Iris pigment epithelial cell (primary cell): Measurements from ENCODE around the gene CKAP5.
"Not testable (repeated sequence)": the region's sequence is repeated elsewhere in the genome, so short reads cannot be mapped to it uniquely, and the experiment has no call there.

ENCODE experiments used
- DNase-seq: peaks from one replicate; pipeline ENCODE4 v3.0.0-alpha.2; 2011; ENCODE audit warnings: low read depth

The CKAP5 gene

DNA sequence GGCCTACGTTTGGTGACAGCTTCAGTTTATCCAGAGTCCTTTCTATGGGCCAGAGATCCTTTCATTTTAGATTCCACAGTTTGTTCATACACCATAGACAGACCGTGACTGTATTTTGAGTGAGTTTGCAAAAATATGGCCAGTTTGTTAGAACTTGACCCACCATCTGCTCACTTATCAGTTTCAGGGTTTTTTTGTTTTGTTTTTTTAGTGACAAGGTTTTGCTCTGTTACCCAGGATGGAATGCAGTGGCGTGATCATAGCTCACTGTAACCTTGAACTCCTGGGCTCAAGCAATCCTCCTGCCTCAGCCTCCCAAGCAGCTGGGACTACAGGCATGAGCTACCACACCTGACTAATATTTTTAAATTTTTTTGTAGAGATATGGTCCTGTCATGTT is 9.1 kb upstream of the CKAP5 start:
- DNase-seq, result peak; percentile 18

DNA sequence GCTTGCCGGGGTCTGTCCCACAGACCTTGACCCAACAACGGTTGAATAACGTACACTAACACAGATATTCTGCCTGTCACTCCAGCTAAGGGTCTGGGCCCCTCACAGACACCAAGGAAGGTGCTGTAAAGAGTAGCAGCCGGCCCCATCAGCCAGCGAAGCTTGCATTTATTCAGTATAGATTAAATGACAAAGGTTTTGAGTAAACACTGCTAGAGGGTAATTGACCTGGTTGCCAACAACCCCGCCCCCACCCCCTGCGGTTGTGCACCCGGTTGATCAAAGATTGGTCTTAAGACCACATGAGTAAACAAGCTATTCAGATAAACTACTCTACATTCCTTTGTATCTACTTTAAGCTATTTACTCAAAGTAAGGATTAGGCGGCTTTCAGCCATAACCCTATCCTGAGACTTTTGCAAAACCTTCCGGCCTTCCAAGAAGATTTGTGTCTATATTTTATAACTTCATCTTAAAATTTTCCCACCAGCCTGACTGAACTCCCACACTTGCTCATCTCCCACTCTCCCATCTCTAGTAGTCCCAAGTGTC is 4.8 kb upstream of the CKAP5 start:
- DNase-seq, result no peak

DNA sequence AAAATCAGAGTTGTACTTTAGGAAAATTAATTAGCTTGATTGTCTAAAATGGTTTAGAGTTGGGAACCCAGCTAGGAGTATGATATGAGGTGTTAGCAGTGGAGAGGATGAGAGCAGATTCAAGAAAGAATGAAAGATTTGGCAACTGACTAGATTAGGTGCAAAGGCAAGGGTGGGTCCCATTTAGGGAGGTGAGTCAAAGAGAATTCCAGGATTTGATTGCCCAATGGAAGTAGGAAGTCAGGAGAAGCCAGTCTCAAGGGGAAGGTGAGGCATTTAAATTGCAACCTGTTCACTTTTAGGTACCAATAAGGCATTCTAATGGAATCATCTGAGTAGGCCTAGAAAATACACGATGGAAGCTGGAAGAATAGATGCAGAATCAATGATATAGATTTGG is 3.6 kb upstream of the CKAP5 start:
- no peak for DNase-seq

DNA sequence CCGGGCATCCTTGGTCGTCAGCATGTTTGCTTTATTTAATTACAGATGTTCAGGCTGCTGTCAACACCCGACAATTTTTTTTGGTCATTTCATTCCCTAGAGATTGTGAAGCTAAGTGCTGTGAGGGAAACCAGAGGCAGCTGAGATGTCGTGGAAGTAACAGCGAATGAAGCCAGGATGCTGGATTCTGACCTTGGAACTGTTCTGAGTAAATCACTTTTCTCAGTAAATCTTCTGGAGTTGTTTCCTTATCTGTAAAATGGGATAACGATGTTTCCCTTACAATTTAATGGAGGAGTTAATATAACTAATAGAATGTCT is 390 bp upstream of the CKAP5 start:
- DNase-seq, result no peak

DNA sequence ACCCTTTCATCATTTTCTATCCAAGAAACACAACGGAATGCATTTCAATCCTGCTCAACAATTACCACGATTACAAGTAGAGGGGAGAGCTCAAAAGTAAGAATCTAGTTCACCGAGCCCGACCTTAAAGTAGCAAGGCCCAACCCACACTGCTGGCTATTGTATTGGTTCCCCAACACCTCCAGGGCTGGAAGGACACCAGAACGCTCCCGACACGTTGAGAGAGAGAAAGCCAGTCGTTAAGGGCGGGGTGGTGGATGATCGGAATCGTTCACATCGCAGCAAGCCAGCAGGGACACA is 690 bp downstream of the CKAP5 start:
- no peak for DNase-seq

DNA sequence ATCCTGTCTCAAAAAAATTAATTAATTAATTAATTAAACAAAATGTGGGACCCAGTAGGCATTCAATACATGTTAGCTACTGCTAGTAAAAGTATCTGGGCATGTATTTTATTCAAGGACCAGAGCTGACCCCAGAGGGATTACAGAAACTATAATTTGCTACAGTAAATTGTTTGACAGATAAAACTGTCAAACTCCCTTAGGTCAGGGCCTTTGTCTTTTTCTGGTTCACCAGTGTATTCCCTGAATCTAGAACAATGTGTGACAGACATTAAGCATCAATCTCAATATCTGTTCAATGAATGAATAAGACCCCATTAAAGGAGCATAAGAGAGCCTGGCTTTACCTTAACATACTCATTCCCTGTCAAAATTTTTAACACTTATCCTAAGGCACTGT is 6.0 kb downstream of the CKAP5 start:
- no peak for DNase-seq

DNA sequence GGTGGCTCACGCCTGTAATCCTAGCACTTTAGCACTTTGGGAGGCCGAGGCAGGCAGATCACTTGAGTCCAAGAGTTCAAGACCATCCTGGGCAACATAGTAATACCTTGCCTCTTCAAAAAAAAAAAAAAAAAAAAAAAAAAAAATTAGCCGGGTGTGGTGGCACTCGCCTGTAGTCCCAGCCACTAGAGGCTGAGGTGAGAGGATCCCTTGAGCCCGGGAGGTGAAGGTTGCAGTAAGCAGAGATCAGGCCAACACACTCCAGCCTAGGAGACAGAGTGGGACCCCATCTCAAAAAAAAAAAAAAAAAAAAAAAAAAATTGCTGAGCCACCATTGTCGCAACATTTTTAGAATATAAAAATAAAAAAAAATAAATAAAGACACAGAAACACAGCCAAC is 7.6 kb downstream of the CKAP5 start:
- no peak for DNase-seq

DNA sequence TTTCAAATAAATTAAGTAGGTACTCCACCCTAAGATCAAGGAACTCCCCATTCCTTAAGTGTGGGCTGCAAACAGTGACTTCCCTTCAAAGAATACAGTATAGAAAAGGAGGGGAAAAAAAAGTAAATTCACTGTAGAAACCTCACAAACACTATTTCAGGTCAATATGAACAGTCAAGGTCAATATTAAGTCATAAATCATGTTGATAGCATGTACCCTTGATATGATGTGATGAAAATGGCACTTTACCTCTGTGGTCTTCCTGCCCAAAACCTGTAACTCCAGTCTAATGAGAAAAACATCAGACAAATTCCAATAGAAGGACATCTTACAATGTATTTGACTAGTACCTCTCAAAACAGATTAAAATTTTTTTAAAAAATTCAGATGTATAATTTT is 8.2 kb downstream of the CKAP5 start:
- DNase-seq, result no peak

DNA sequence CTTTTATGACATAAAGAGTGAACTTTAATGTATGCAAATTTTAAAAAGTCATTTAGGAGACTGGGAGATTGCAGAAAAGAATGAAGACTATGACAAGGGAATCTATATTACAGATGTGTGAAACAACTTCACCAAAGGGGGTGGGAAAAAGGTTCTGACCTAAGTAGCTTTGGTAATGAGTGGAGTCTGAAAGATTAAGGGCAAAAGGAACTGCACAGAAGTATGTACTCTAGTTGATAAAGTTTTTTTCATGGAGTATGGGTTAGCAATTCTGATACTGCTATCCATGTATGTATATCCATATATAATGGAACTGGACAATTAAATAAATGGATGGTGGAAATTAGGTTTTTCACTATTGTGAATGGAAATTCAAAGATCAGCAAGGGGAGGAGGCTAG is 9.2 kb downstream of the CKAP5 start:
- DNase-seq, result no peak

DNA sequence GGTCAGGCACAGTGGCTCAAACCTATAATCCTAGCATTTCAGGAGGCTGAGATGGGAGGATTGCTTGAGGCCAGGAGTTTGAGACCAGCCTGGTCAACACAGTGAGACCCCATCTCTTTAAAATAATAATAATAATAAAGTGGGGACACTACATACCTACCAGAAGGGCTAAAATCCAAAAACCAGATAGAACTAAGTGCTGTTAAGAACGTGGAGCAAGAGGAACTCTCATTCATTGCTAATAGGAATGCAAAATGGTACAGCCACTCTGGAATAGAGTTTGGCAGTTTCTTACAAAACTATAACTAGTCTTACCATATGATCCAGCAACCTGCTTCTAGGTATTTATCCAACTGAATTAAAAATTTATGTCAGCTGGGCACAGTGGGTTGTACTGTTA is 9.6 kb downstream of the CKAP5 start:
- no peak for DNase-seq

DNA sequence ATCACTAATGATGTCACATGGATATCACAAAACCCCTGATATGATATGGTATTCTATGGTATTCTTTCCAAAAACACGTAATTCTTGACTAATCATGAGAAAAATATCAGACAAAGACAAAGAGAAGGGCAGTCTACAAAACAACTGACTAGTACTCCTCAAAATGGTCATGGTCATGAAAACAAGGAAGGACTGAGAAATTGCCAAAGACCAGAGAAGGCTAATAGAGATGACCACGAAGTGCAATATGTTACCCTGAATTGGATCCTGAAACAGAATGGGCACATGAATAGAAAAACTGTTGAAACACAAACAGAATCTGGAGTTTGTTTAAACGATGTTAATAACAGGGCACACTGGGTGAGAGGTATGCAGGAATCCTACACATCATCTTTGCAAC is 10.2 kb downstream of the CKAP5 start:
- DNase-seq, result no peak

DNA sequence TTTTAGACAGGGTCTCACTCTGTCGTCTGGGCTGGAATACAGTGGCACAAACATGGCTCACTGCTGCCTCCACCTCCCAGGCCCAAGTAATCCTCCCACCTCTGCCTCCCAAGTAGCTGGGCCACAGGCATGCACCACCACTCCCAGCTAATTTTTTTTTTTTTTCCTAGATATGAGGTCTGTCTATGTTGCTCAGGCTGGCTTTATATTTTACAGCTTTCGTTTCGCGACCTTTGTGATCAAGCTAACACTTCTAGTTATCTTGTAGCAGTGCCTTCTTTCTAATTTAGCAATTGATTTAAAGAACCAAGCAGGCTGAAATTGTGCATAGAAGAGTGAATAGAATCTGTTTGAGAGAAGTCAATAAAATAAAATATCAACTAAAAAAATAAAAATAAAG is 11.3 kb downstream of the CKAP5 start:
- DNase-seq, result no peak

DNA sequence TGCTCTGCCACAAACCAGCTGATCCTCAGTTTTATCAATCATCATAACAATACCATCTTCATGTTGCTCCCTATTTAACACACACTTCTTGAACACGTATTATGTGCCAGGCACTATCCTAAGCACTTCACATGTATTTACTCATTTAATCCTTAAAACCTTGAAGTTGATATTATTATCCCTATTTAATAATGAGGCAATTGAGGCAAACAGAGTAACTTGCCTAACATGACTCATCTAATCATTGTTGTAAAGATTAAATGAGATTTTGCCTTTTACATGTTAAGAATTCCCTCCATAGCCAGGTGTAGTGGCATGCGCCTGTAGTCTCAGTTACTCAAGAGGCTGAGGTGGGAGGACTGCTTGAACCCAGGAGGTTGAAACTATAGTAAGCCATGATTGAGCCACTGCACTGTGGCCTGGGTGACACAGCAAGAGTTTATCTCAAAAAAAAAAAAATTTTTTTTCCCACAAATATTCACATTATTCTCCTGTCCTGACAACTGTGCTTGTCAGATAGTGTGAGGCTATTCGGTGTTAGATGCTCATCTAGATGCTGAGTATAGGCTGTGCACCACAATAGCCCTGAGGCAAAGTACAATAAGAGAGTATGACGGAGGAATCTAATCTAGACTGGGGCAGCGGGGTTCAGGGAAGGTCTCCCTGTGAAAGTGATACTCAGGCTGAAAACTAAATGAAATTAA is 13.4 kb downstream of the CKAP5 start:
- no peak for DNase-seq

DNA sequence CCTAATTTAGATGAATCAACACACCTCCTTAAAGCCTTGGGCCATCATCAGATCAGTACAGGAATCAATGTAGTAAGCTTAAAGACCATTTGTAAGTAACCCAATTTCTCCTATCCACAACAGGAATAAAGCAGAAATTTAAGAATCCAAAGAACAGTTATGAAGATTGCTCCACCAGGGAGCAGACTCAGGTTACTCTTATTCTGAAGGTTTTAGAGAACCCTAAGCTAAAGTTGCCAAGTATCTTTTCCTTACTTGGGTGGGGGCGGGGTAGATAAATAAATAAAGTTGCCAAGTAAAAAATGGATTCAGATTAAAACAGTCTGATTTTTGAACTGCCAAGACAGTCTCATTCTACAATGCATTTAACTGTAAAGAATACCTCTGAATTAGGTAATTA is 18.1 kb downstream of the CKAP5 start:
- peak; percentile 47 for DNase-seq

DNA sequence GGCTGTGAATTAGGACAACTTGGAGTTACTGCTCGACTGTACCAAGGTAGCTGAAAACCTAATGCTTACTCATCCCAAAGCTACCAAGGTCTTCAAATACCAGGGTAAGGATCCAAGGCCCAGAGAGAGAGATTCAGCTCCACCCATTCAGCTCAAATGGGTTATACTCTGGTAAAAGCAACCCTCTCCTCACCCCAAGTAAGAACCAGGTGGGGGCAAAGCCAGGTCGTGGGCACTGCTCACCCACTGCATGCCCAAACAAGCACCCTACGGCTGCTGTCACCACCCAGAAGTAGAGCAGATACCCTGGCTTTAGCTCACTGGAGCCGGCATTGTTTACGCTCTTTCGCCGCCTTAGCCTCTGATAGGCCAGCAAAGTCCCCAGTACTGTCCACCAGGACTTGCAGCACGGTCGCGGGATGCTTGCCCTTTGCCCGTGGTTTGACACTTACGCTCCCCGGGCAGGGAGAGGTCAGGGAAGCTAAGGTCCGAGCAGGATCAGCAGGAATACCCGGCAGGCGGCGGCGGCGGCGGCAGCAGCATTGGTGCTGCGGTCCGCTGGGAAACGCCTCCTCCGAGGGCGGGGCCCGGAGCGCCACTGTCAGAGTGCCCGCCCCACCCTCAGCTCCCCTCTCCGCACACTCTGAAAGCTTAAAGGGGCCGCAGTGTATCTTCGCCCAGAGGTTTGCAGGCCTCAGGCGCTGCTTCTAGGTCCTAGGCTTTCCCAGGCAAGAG is 19.6 kb downstream of the CKAP5 start:
- peak; percentile 78 for DNase-seq

DNA sequence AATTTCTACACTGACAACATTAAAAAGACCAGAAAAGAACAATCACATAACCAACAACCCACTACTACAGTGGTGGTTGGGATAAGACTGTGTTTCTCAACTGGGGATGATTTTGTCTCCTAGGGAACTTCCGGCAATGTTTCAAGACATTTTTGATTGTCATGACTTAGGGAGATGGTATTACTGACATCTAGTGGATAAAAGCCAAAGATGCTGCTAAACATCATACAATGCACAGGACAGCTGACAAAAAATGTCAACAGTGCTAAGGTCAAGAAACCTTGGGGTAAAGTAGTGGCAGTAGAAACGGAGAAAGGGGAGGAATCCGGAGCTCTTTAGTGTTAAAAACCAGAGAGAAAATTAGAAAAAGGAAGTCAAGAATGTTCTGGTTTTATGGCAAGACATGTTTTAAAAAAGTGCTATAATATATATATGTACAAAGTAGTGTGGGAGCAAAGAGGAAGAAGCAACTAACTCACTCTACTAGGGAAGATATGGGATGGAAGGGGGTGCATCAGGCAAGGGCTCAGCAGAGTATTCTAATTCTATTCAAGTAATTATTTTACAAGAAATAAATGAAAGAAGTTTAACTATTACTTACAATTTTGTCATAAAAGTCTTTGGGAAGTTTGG is 37.2 kb downstream of the CKAP5 start:
- peak; percentile 79 for DNase-seq

DNA sequence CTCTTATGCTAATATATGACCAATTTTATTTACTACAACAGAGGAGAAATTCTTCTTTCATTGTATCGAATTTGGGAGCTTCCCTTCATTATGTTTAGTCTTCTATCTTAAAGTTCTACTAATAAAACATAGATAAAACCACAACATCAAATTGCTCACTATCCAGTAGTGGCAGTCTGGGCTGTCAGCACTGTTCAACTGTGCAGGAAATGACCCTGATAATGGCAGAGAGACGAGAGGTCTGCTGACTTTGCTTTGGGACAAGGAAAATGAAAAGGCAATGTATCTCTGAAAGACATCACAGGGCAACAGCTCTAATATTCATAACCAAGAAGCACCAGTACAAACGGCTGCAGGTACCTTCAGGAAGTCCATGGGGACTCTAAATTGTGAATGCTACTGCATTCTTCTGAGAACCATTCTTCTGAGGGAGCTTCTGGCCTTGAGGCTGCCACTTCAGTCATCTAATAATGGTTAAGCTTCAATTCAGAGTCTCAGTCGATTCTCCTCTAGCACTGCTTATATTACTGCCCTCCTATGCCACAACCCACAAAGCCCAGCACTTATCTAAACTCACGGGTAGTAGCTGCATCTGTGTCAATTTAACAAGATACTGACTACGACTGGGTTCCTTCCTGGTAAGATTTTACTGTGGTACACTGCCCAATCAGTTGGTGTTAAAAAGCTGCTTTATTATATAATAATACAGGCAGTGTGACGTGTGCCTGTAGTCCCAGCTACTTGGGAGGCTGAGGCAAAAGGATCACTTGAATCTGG is 44.2 kb downstream of the CKAP5 start:
- DNase-seq, result no peak

DNA sequence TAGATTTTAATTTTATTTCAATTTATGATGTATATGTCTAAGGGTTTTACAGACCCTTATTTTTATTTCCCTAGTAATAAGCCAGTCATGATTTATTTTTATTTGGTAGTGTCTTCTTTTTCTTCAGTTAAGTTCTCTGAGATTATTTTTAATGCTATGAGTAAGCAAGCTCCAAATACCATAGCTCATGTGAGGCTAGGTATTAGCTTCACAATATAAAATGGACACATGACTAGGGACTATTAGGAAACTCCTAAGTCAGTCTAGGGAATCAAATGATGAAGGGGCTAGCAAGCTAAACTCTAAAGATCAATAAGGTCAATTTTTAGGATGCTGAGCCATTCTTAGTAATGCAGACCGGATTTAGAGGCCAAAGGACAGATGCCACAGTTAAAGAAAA is 45.9 kb downstream of the CKAP5 start:
- DNase-seq, result peak; percentile 54

DNA sequence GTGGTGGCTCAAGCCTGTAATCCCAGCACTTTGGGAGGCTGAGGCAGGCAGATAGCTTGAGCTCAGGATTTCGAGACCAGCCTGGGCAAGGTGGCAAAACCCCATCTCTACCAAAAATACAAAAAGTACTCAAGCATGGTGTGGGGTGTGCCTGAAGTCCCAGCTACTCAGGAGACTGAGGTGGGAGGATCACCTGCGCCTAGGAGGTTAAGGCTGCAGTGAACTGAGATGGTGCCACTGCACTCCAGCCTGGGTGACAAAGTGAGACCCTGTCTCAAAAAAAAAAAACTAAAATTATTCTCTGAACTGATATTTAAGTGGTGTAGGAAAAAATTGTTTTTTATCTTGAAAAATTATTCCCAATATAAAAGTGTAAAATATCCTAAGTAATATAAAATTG is 46.4 kb downstream of the CKAP5 start:
- DNase-seq, result not testable (repeated sequence)

DNA sequence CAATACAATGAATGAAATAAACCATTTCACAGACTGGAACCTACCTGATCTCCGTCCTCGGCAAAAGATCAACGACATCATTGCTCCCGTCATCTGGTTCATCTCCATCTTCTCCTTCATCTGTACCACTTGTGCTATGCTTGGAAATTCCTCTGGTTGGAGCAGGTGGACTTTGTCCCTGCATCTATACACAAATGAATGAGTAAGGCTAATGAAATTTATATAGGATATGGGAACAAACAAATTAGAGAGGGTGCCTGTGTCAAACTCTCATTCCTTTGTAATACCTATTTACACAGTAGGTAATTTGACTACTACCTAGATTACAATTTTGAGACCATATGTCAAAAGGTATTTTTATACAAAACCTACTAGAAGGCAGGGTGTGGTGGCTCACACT is 67.7 kb downstream of the CKAP5 start:
- DNase-seq, result no peak

DNA sequence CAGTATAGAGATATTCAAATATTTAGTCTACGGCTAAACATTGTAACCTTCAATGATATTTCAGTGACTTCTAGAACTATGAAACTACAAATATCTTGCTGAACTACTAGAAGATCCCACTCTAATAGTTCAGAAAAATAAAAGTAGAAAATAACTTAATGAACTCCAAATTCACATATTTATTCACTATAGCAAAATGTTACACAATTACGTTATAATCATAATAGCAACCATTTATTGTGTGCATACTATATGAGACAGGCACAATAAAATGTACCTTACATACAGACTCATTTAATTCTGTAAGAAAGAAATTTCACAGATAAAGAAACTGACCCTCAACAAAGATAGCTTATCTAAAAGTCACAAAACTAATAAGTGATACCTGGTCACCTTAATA is 69.2 kb downstream of the CKAP5 start:
- DNase-seq, result no peak

DNA sequence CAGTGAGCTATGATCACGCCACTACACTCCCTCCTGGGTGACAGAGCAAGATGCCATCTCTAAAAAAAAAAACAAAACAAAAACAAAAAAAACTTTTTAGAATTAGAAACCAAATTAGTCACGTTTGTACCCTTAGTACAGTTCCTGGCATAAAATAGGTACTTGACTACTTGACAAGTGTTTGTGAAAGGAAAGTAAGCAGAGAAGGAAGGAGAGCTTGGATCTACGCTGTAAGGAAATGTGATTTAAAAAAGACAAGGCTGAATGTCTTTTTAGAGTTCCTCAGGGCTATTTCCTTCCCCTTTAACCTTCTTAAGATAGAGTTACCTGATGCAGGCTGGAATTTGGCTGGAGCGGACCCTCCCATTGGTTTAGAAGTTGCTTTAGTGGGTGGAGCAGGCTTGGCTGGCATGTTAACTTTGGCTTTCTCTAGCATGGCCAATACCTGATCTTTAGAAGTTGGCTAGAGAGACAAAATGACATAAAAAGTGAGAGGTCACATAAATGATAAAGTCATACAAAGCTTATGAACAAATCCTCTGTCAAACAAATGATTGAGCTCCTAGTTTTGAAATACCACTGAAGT is 76.4 kb downstream of the CKAP5 start:
- no peak for DNase-seq
